ENCODE measurements around the gene CGNL1. TPM values are rescaled to one million over a fixed set of nuclear protein-coding genes. Genes with fewer than 3 reads are reported as not detected.

CGNL1 gene
- total and polyA plus RNA-seq, 10 of the 15 experiments (the other 5 are each of a cell fraction or from before 2014, with no cell fraction given): under 0.01 to 0.27 (median 0.04) TPM; not detected in 3

- TF ChIP-seq ZBTB33 (IDR thresholded peaks at IDR 0.05): no peak
- TF ChIP-seq NRF1 (conservative IDR thresholded peaks at IDR 0.05; ENCODE audit: low read depth, low read length): no peak
These were observed 149.8 kb downstream of the CGNL1 start (continued) for GRCh38 chr15:57526076-57526475.

GRCh38 chr15:57526615-57527014 lies 150.3 kb downstream of the CGNL1 start:
- DNase-seq (ENCODE audit: low read depth, low spot score) (no peak), ATAC-seq (no peak), FAIRE-seq (no peak)
- CTCF ChIA-PET: interaction anchor here (0.9 to 6.0 kb wide), 19 partner anchors 15 to 1035 kb away, joined by 3 to 242 read pairs (median 5); no protein-coding TSS in a partner anchor
- in situ Hi-C loops (cut with MboI): loop anchor here (5.0 to 25.0 kb wide), 3 partner anchors 184 to 714 kb away; no protein-coding TSS in a partner anchor
- Histone ChIP-seq H3K36me3 (ENCODE audit: control insufficient read depth in 2 of 2, insufficient read depth in 2 of 2, low read length in 1 of 2) (no peaks in the 10 kb centered on the region), H3K9me3 (replicated peaks; ENCODE audit: control insufficient read depth, insufficient read depth, low read length) (no peaks in the 10 kb centered on the region), H3K4me3 (no peak overlapping the region), H4K20me1 (ENCODE audit: control insufficient read depth, insufficient read depth) (no peaks in the 10 kb centered on the region), H3K4me1 (ENCODE audit: control insufficient read depth, insufficient read depth, low read length) (no peaks in the 10 kb centered on the region), H3K4me2 (ENCODE audit: control insufficient read depth, insufficient read depth) (no peak overlapping the region), H2AFZ (ENCODE audit: control insufficient read depth, low read depth, low read length) (no peak overlapping the region), H3K27ac (ENCODE audit: control insufficient read depth, insufficient read depth) (no peak overlapping the region), H3K9ac (ENCODE audit: control insufficient read depth, insufficient read depth, low read length) (no peak overlapping the region), H3K27me3 (replicated peaks in 1 of 2; ENCODE audit: control insufficient read depth in 2 of 2, insufficient read depth in 2 of 2, low read length in 1 of 2) (no peaks in the 10 kb centered on the region; a peak in 1 of 4 replicates), H3K79me2 (ENCODE audit: control insufficient read depth, insufficient read depth, low read length) (no peaks in the 10 kb centered on the region)
- POLR2A ChIA-PET: no interaction called here
- RAD21 ChIA-PET (ENCODE audit: unreplicated experiment): interaction anchor here (1.2 to 4.6 kb wide), 10 partner anchors 11 to 1030 kb away, joined by 4 to 156 read pairs (median 9); no protein-coding TSS in a partner anchor
- TF ChIP-seq ZBTB11 (CRISPR knock-in tag; IDR thresholded peaks at IDR 0.05): no peak
- 53% methylated on average over 5 of the region's 5 CpGs for WGBS (ENCODE audit: insufficient coverage, insufficient replicate concordance, low lambda C conversion rate, missing lambda C conversion rate)
- intact Hi-C loops (cut with micrococcal nuclease; ENCODE audit: unreplicated experiment): loop anchor here (1.0 to 10.0 kb wide), 4 partner anchors 186 to 1030 kb away; no protein-coding TSS in a partner anchor
- BruUV-seq (replicated peaks): no TSS peak
- SMC1A ChIA-PET (ENCODE audit: uncharacterized antibody, unreplicated experiment): interaction anchor here (0.7 to 4.6 kb wide), 13 partner anchors 16 to 1036 kb away, joined by 3 to 83 read pairs (median 5); no protein-coding TSS in a partner anchor

Data from GM12878 (cell line).